IMR-90 (cell line): ENCODE results near the gene KIDINS220. TPM values are rescaled to one million over a fixed set of nuclear protein-coding genes. Genes with fewer than 3 reads are reported as not detected.

Experiments used
- ATAC-seq: fragments of 200-7000 bp; cut with Tn5 transposase; 2 replicates; pipeline ENCODE4 v1.9.1; 2020; ENCODE audit warnings: low read depth, mild to moderate bottlenecking, moderate library complexity
- BruUV-seq: library from RNA; stranded (reverse); fragments of 400-500 nt; replicated peaks from 2 replicates; lab custom pipeline; 2021; lab: Mats Ljungman, UMichigan
- CTCF ChIA-PET: fragments of 300-600 bp; formaldehyde crosslinking; extraction: SDS; loops from one replicate; lab custom pipeline; 2021; ENCODE audit warnings: antibody characterized with exemption; lab: Yijun Ruan, JAX
- POLR2A ChIA-PET: fragments of 300-600 bp; sonication (Branson Sonifier 250); formaldehyde crosslinking; loops from one replicate; lab custom pipeline; 2022; ENCODE audit warnings: antibody characterized with exemption; ENCODE audit not compliant: unreplicated experiment; lab: Charles Lee
- DNase-seq: peaks from one replicate; pipeline ENCODE4 v3.0.0; 2013
- H2AFZ ChIP-seq: replicated peaks from 2 replicates; pipeline ENCODE3; 2013; ENCODE audit warnings: low read length, mild to moderate bottlenecking; ENCODE audit not compliant: poor library complexity
- H2AK5ac ChIP-seq: 2 replicates; pipeline ENCODE4 v1.6.1; 2013; ENCODE audit warnings: low read depth, low read length, inconsistent platforms
- H2AK9ac ChIP-seq: replicated peaks from 2 replicates; pipeline ENCODE3; 2013; ENCODE audit warnings: mild to moderate bottlenecking, low read depth, low read length, moderate library complexity; ENCODE audit not compliant: poor library complexity
- H2BK120ac ChIP-seq: 2 replicates; pipeline ENCODE4 v1.6.1; 2013; ENCODE audit warnings: low read depth, low read length, inconsistent platforms
- H2BK15ac ChIP-seq: 3 replicates; pipeline ENCODE4 v1.6.1; 2013; ENCODE audit warnings: low read depth, low read length, inconsistent platforms
- H2BK20ac ChIP-seq: 2 replicates; pipeline ENCODE4 v1.6.1; 2013; ENCODE audit warnings: low read depth, mild to moderate bottlenecking, inconsistent platforms, low read length, moderate library complexity
- H2BK5ac ChIP-seq: 2 replicates; pipeline ENCODE4 v1.6.1; 2013; ENCODE audit warnings: mild to moderate bottlenecking, low read depth, low read length, inconsistent platforms; ENCODE audit not compliant: poor library complexity, severe bottlenecking
- H3K14ac ChIP-seq: replicated peaks from 2 replicates; pipeline ENCODE4 v1.6.1; 2013; ENCODE audit warnings: low read depth, low read length, inconsistent platforms
- H3K18ac ChIP-seq: 2 replicates; pipeline ENCODE4 v1.6.1; 2013; ENCODE audit warnings: low read depth, low read length, control low read depth
- H3K23ac ChIP-seq: 2 replicates; pipeline ENCODE4 v1.6.1; 2013; ENCODE audit warnings: low read depth, low read length, inconsistent platforms
- H3K27ac ChIP-seq: 2 replicates; pipeline ENCODE4 v1.5.1; 2013; ENCODE audit warnings: mild to moderate bottlenecking, control low read depth, low read length; ENCODE audit not compliant: insufficient read depth
- H3K27me3 ChIP-seq: 2 replicates; pipeline ENCODE4 v1.6.1; 2013; ENCODE audit warnings: low read length; ENCODE audit not compliant: control insufficient read depth, insufficient read depth
- H3K36me3 ChIP-seq: 2 replicates; pipeline ENCODE4 v1.6.1; 2013; ENCODE audit warnings: low read length, mixed read lengths; ENCODE audit not compliant: control insufficient read depth, insufficient read depth
- H3K4ac ChIP-seq: 2 replicates; pipeline ENCODE4 v1.6.1; 2013; ENCODE audit warnings: low read depth, low read length, inconsistent platforms
- H3K4me1 ChIP-seq: 2 replicates; pipeline ENCODE4 v1.6.1; 2013; ENCODE audit warnings: low read length, mixed read lengths; ENCODE audit not compliant: control insufficient read depth, insufficient read depth
- H3K4me2 ChIP-seq: 2 replicates; pipeline ENCODE4 v1.6.1; 2013; ENCODE audit warnings: low read depth, mild to moderate bottlenecking, control low read depth, low read length, moderate library complexity
- H3K4me3 ChIP-seq: 2 replicates; pipeline ENCODE4 v1.5.1; 2013; ENCODE audit warnings: low read depth, mild to moderate bottlenecking, control low read depth, low read length, moderate library complexity; ENCODE audit not compliant: insufficient read depth
- H3K56ac ChIP-seq: 2 replicates; pipeline ENCODE4 v1.6.1; 2013; ENCODE audit warnings: low read length, inconsistent platforms; ENCODE audit not compliant: insufficient read depth; ENCODE audit errors: extremely low read depth
- H3K79me1 ChIP-seq, 2 experiments: 2 replicates each; pipeline ENCODE4 v1.6.1; 2013; ENCODE audit warnings: low read length in 2 of 2, inconsistent platforms in 1 of 2, low read depth in 1 of 2
- H3K9ac ChIP-seq: 2 replicates; pipeline ENCODE4 v1.6.1; 2013; ENCODE audit warnings: low read depth, low read length, control low read depth
- H3K9me1 ChIP-seq: 2 replicates; pipeline ENCODE4 v1.6.1; 2013; ENCODE audit warnings: low read length, inconsistent platforms; ENCODE audit not compliant: insufficient read depth
- H3K9me3 ChIP-seq: 2 replicates; pipeline ENCODE4 v1.6.1; 2013; ENCODE audit warnings: low read length; ENCODE audit not compliant: control insufficient read depth, insufficient read depth
- H4K20me1 ChIP-seq: 2 replicates; pipeline ENCODE4 v1.6.1; 2013; ENCODE audit warnings: low read length, inconsistent platforms; ENCODE audit not compliant: insufficient read depth
- H4K5ac ChIP-seq: 2 replicates; pipeline ENCODE4 v1.6.1; 2013; ENCODE audit warnings: mild to moderate bottlenecking, low read depth, low read length, control low read depth
- H4K8ac ChIP-seq, 2 experiments: 2 replicates each; pipeline ENCODE4 v1.6.1; 2013; ENCODE audit warnings: low read depth in 2 of 2, low read length in 2 of 2, control low read depth in 1 of 2, inconsistent platforms in 1 of 2
- H4K91ac ChIP-seq: 2 replicates; pipeline ENCODE4 v1.6.1; 2013; ENCODE audit warnings: low read depth, low read length, inconsistent platforms; ENCODE audit not compliant: insufficient read depth
- FOS ChIP-seq: fragments of 150-350 bp; IDR thresholded peaks from 2 replicates; pipeline ENCODE4 v1.6.1; 2016; ENCODE audit warnings: low read depth, low read length
- NFE2L2 ChIP-seq: fragments of 150-350 bp; IDR thresholded peaks from 2 replicates; pipeline ENCODE4 v1.6.1; 2016; ENCODE audit warnings: low read depth, mild to moderate bottlenecking, low read length
- RAD21 ChIP-seq: IDR thresholded peaks from 2 replicates; pipeline ENCODE4 v1.6.1; 2012; ENCODE audit warnings: low read length, improper control_type of control experiment
- RFX5 ChIP-seq: IDR thresholded peaks from 2 replicates; pipeline ENCODE4 v1.8.0; 2012; ENCODE audit warnings: low read depth, mild to moderate bottlenecking, low read length, moderate library complexity
- WGBS, 2 experiments: methylation state at CpG; one replicate each; pipeline versions ENCODE4 v1.1.5 to v1.1.7; 2013; ENCODE audit warnings: missing lambda C conversion rate in 2 of 2; ENCODE audit not compliant: insufficient read length in 1 of 2; ENCODE audit errors: extremely low coverage in 2 of 2; 5-methylcytosine and 5-hydroxymethylcytosine counted together
- dilution Hi-C: fragments of 300-500 bp; cut with HindIII; formaldehyde crosslinking; loops from one replicate; pipeline ENCODE4 v1.14.3; 2018; ENCODE audit warnings: low sequenced_read_pairs; ENCODE audit not compliant: unreplicated experiment
- in situ Hi-C: fragments of 300-500 bp; cut with MboI; formaldehyde crosslinking; loops from 3 replicates; pipeline ENCODE4 v1.14.3; 2019; ENCODE audit warnings: low sequenced_read_pairs, inconsistent platforms, mixed read lengths
- intact Hi-C: fragments of 100-400 bp; cut with micrococcal nuclease; formaldehyde crosslinking; loops from 2 replicates; pipeline ENCODE4 v1.10.0; 2022
- polyA plus RNA-seq, 3 experiments: library from polyadenylated mRNA; depleted of rRNA; stranded (reverse); fragments of >200 nt; gene quantifications; 2 replicates each; pipeline ENCODE4 v1.2.3, GENCODE V29; 2012; ENCODE audit warnings: low replicate concordance in 1 of 3
- total RNA-seq: library from RNA; depleted of rRNA; stranded (reverse); fragments of >200 nt; gene quantifications from 2 replicates; pipeline ENCODE4 v1.2.3, GENCODE V29; 2012
- TF ChIP-seq, protein P1 (sequence below): conservative IDR thresholded peaks from 2 replicates; pipeline ENCODE4 v1.5.1; 2012; ENCODE audit warnings: mild to moderate bottlenecking, low read depth, low read length, improper control_type of control experiment
- TF ChIP-seq, protein P2 (sequence below): fragments of 150-350 bp; IDR thresholded peaks from 2 replicates; pipeline ENCODE4 v1.6.1; 2016; ENCODE audit warnings: low read depth, mild to moderate bottlenecking, low read length, moderate library complexity, borderline replicate concordance
- TF ChIP-seq, protein P3 (sequence below): fragments of 150-350 bp; IDR thresholded peaks from 2 replicates; pipeline ENCODE4 v1.6.1; 2017; ENCODE audit warnings: mild to moderate bottlenecking, antibody characterized with exemption, low read length, low read depth

KIDINS220 gene
- total and polyA plus RNA-seq, 2 of the 4 experiments (the other 2 are of a cell fraction): 23.1 to 63.4 TPM

DNA sequence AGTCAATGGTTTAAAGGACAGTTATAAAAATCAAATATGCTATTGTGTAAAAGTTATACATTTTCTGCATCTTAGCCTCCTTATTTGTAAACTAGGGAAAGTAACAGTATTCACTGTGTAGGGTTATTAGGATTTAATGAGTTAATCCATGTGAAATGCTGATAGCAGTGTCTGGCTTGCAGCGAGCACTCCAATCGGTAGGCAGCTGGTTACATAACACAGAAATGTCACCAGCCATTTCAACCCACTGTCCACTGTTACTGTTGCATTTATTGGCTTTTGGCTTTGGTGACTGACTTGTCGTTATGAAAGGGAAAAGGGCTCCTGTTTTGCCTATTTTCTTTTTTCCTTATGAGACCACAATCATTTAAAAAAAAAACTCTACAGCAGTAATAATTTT is 116.7 kb downstream of the KIDINS220 start:
- BruUV-seq: no TSS peak
- no peak for ATAC-seq
- WGBS, 2 experiments: no CpG with 5 or more reads among the region's 3 CpGs
- Histone ChIP-seq H3K79me1 (no peaks in the 10 kb centered on the region), H2BK20ac (no peak overlapping the region), H2AK5ac (no peak overlapping the region), H3K9me3 (no peaks in the 10 kb centered on the region), H4K20me1 (no peaks in the 10 kb centered on the region), H3K56ac (no peak overlapping the region), H3K27me3 (no peaks in the 10 kb centered on the region), H3K9me1 (no peaks in the 10 kb centered on the region; the same call in 1 of the 2 replicates), H3K23ac (no peak overlapping the region), H4K5ac (no peak overlapping the region), H3K9ac (no peak overlapping the region), H2AK9ac (no peak overlapping the region), H3K18ac (no peak overlapping the region), H3K4me3 (no peak overlapping the region), H3K27ac (no peak overlapping the region), H3K4me1 (no peaks in the 10 kb centered on the region), H3K4ac (no peak overlapping the region), H3K4me2 (no peak overlapping the region), H4K8ac (no peak overlapping the region), H3K36me3 (no peaks in the 10 kb centered on the region), H2BK120ac (no peak overlapping the region), H4K91ac (no peak overlapping the region), H3K14ac (no peak overlapping the region), H2BK5ac (no peak overlapping the region), H2AFZ (no peak overlapping the region), H2BK15ac (no peak overlapping the region)
- in situ Hi-C loops (no loop called here), intact Hi-C loops (no loop called here), dilution Hi-C loops (no loop called here)
- no peak for DNase-seq
- ChIA-PET POLR2A (no interaction called here), CTCF (no interaction called here)
- TF ChIP-seq, protein P1, sequence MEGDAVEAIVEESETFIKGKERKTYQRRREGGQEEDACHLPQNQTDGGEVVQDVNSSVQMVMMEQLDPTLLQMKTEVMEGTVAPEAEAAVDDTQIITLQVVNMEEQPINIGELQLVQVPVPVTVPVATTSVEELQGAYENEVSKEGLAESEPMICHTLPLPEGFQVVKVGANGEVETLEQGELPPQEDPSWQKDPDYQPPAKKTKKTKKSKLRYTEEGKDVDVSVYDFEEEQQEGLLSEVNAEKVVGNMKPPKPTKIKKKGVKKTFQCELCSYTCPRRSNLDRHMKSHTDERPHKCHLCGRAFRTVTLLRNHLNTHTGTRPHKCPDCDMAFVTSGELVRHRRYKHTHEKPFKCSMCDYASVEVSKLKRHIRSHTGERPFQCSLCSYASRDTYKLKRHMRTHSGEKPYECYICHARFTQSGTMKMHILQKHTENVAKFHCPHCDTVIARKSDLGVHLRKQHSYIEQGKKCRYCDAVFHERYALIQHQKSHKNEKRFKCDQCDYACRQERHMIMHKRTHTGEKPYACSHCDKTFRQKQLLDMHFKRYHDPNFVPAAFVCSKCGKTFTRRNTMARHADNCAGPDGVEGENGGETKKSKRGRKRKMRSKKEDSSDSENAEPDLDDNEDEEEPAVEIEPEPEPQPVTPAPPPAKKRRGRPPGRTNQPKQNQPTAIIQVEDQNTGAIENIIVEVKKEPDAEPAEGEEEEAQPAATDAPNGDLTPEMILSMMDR: no peak
- TF ChIP-seq, protein P2, sequence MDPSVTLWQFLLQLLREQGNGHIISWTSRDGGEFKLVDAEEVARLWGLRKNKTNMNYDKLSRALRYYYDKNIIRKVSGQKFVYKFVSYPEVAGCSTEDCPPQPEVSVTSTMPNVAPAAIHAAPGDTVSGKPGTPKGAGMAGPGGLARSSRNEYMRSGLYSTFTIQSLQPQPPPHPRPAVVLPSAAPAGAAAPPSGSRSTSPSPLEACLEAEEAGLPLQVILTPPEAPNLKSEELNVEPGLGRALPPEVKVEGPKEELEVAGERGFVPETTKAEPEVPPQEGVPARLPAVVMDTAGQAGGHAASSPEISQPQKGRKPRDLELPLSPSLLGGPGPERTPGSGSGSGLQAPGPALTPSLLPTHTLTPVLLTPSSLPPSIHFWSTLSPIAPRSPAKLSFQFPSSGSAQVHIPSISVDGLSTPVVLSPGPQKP: no peak
- TF ChIP-seq FOS: no peak
- TF ChIP-seq RFX5: no peak
- no peak for TF ChIP-seq NFE2L2
- TF ChIP-seq, protein P3, sequence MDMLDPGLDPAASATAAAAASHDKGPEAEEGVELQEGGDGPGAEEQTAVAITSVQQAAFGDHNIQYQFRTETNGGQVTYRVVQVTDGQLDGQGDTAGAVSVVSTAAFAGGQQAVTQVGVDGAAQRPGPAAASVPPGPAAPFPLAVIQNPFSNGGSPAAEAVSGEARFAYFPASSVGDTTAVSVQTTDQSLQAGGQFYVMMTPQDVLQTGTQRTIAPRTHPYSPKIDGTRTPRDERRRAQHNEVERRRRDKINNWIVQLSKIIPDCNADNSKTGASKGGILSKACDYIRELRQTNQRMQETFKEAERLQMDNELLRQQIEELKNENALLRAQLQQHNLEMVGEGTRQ: no peak
- no peak for TF ChIP-seq RAD21
